T-cell (primary cell): ENCODE results near the gene ATP6V1B1. TPM values are rescaled to one million over a fixed set of nuclear protein-coding genes. Genes with fewer than 3 reads are reported as not detected.

Experiments
- ATAC-seq, 4 experiments: fragments of 200-7000 bp in 3 of 4; fragments of 150-1000 bp in 1 of 4; cut with Tn5 transposase; replicated peaks in 1 of 4; 1 replicate in 3 of 4; 2 replicates in 1 of 4; pipeline ENCODE4 v1.10.0; 2021; ENCODE audit warnings: moderate library complexity in 3 of 4, mild to moderate bottlenecking in 2 of 4, moderate number of reproducible peaks in 1 of 4
- CTCF ChIA-PET, 2 donors: fragments of 300-600 bp; sonication (Branson Sonifier 250); formaldehyde crosslinking; loops; one replicate each; lab custom pipeline; 2022; ENCODE audit warnings: antibody characterized with exemption in 2 of 2; lab: Charles Lee
- POLR2A ChIA-PET, 2 donors: fragments of 300-600 bp; sonication (Branson Sonifier 250); formaldehyde crosslinking; loops; one replicate each; lab custom pipeline; 2022; ENCODE audit warnings: antibody characterized with exemption in 2 of 2; lab: Charles Lee
- DNase-seq, 35 experiments: peaks; one replicate each; pipeline versions ENCODE4 v3.0.0 to v3.0.0-alpha.2; 2013 to 2023
- H3K27ac ChIP-seq: one replicate; pipeline ENCODE4 v1.5.1; 2013; ENCODE audit warnings: low read length
- H3K27me3 ChIP-seq, 2 experiments: replicated peaks in 1 of 2; 1 replicate in 1 of 2; 2 replicates in 1 of 2; pipeline versions ENCODE4 v1.6.1 to v1.7.0; 2013; ENCODE audit warnings: low read length in 1 of 2, mixed read lengths in 1 of 2; ENCODE audit not compliant: control insufficient read depth in 2 of 2, insufficient read depth in 2 of 2; ENCODE audit errors: extremely low read depth in 1 of 2
- H3K36me3 ChIP-seq, 2 donors: 1 replicate in 1 of 2; 2 replicates in 1 of 2; pipeline versions ENCODE4 v1.6.1 to v1.7.0; 2013; ENCODE audit warnings: low read length in 1 of 2; ENCODE audit not compliant: control insufficient read depth in 2 of 2, insufficient read depth in 1 of 2; ENCODE audit errors: extremely low read depth in 1 of 2
- H3K4me1 ChIP-seq, 2 experiments: 1 replicate in 1 of 2; 2 replicates in 1 of 2; pipeline versions ENCODE4 v1.6.1 to v1.7.0; 2013; ENCODE audit warnings: low read length in 2 of 2, mixed read lengths in 1 of 2; ENCODE audit not compliant: insufficient read depth in 2 of 2, control insufficient read depth in 1 of 2; ENCODE audit errors: extremely low read depth in 1 of 2
- H3K4me3 ChIP-seq, 2 donors: 1 replicate in 1 of 2; 2 replicates in 1 of 2; pipeline versions ENCODE4 v1.5.1 to v1.7.0; 2013; ENCODE audit warnings: mild to moderate bottlenecking in 2 of 2, low read length in 1 of 2, moderate library complexity in 1 of 2; ENCODE audit not compliant: control insufficient read depth in 1 of 2; ENCODE audit errors: extremely low read depth in 1 of 2
- H3K9me3 ChIP-seq: 2 replicates; pipeline ENCODE4 v1.7.0; 2013
- H3K27ac Mint-ChIP-seq, 2 donors: one replicate each; pipeline ENCODE4 v1.8.0; 2020 to 2021; ENCODE audit warnings: mild to moderate bottlenecking in 2 of 2, mixed read lengths in 2 of 2
- H3K27me3 Mint-ChIP-seq, 2 donors: one replicate each; pipeline ENCODE4 v1.8.0; 2021 to 2022; ENCODE audit warnings: mixed read lengths in 2 of 2
- H3K36me3 Mint-ChIP-seq: one replicate; pipeline ENCODE4 v1.8.0; 2021; ENCODE audit warnings: mixed read lengths
- H3K4me1 Mint-ChIP-seq, 3 donors: one replicate each; pipeline ENCODE4 v1.8.0; 2020 to 2022; ENCODE audit warnings: mixed read lengths in 3 of 3, mild to moderate bottlenecking in 1 of 3
- H3K4me3 Mint-ChIP-seq, 3 donors: one replicate each; pipeline ENCODE4 v1.8.0; 2020 to 2022; ENCODE audit warnings: mild to moderate bottlenecking in 3 of 3, mixed read lengths in 3 of 3, moderate library complexity in 3 of 3
- H3K9me3 Mint-ChIP-seq, 3 donors: one replicate each; pipeline ENCODE4 v1.8.0; 2020 to 2022; ENCODE audit warnings: mixed read lengths in 3 of 3
- WGBS: methylation state at CpG from one replicate; pipeline ENCODE4 v1.1.5; 2013; ENCODE audit warnings: missing lambda C conversion rate; ENCODE audit not compliant: insufficient coverage; 5-methylcytosine and 5-hydroxymethylcytosine counted together
- total RNA-seq, 35 experiments: library from RNA in 6 of 35; stranded (reverse) in 6 of 35; fragments of 120-200 nt in 1 of 35; gene quantifications; one replicate each; pipeline versions ENCODE4 v1.2.1 to v1.2.4 and lab custom pipeline; 2013 to 2026

ATP6V1B1 gene
- total RNA-seq, 5 donors from 2014 or later (not counting 1 experiment from before 2014, with no cell fraction given): not detected

DNA sequence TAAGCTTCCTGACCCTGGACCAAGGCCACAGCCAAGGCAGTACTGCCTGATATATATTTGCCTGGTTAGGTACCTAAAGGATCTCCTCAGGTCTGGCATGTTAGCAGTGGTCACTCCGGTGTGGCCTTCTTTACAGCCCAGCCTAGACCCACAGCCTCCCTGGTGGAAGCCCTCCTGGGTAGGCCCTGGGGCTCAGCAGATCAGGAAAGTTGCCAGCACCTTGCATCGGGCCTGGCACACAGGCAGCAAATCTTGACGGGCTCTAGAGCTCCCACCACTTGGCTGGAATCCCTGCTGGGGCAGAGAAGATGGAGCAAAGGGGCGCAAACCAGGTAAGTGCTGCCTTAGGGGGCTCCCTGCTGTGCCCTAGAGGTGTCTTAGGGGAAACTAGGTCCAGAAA lies 40.9 kb upstream of the ATP6V1B1 start:
- peaks cover 0 to 10% of the 10 kb centered on the region in 2 experiments for H3K4me1 ChIP-seq
- ChIA-PET CTCF (no interaction called here), POLR2A (no interaction called here)
- Mint-ChIP-seq H3K9me3 (no peaks in the 10 kb centered on the region), H3K36me3 (no peaks in the 10 kb centered on the region), H3K27me3 (peaks cover 86 to 94% of the 10 kb centered on the region in 2 donors), H3K4me3 (no peak overlapping the region), H3K4me1 (peaks cover 21 to 31% (median 21%) of the 10 kb centered on the region in 3 donors), H3K27ac (no peak overlapping the region)
- H3K27me3 ChIP-seq: peaks cover 13 to 87% of the 10 kb centered on the region in 2 experiments
- no peak overlapping the region for H3K4me3 ChIP-seq
- H3K27ac ChIP-seq: no peak overlapping the region
- DNase-seq (no peak), ATAC-seq (no peak)
- H3K9me3 ChIP-seq: no peaks in the 10 kb centered on the region
- no peaks in the 10 kb centered on the region for H3K36me3 ChIP-seq
- WGBS: 81% methylated on average over 4 of the region's 4 CpGs

DNA sequence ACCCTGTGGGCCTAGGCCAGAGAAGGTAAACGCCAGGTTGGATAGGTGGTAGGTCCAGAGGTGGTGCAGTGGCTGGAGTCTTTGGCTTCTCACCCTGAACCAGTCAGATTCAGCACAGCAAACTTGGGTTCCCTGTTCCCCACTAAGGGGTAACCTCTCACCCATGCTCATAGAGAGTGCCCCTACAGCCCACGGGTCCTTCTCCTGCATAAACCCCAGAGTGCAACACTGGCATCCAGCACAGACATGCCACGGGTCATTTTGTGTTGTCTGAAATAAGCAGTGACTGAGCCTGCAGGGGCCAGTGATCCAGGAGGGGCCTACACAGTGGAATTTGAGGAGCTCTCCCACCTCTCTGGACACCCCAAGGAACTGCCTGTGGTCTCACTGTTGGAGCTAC lies 40.5 kb upstream of the ATP6V1B1 start:
- DNase-seq (no peak), ATAC-seq (no peak)
- Histone ChIP-seq H3K4me1 (peaks cover 0 to 14% of the 10 kb centered on the region in 2 experiments), H3K36me3 (no peaks in the 10 kb centered on the region), H3K4me3 (no peak overlapping the region), H3K27ac (no peak overlapping the region), H3K9me3 (no peaks in the 10 kb centered on the region), H3K27me3 (peaks cover 13 to 88% of the 10 kb centered on the region in 2 experiments)
- H3K4me3 Mint-ChIP-seq: no peak overlapping the region
- ChIA-PET CTCF (no interaction called here), POLR2A (no interaction called here)
- no peaks in the 10 kb centered on the region for H3K9me3 Mint-ChIP-seq
- 56% methylated on average over 2 of the region's 3 CpGs for WGBS
- peaks cover 88 to 93% of the 10 kb centered on the region in 2 donors for H3K27me3 Mint-ChIP-seq
- no peak overlapping the region for H3K27ac Mint-ChIP-seq
- peaks cover 24 to 36% (median 25%) of the 10 kb centered on the region in 3 donors for H3K4me1 Mint-ChIP-seq
- no peaks in the 10 kb centered on the region for H3K36me3 Mint-ChIP-seq

- Mint-ChIP-seq H3K36me3 (no peaks in the 10 kb centered on the region), H3K27ac (no peak overlapping the region), H3K4me3 (no peak overlapping the region), H3K4me1 (peaks cover 28 to 42% (median 29%) of the 10 kb centered on the region in 3 donors), H3K9me3 (no peaks in the 10 kb centered on the region), H3K27me3 (peaks cover 86 to 89% of the 10 kb centered on the region in 2 donors)
- Histone ChIP-seq H3K27me3 (peaks cover 11 to 88% of the 10 kb centered on the region in 2 experiments), H3K36me3 (no peaks in the 10 kb centered on the region), H3K27ac (no peak overlapping the region), H3K4me3 (no peak overlapping the region), H3K4me1 (peaks cover 0 to 22% of the 10 kb centered on the region in 2 experiments), H3K9me3 (no peaks in the 10 kb centered on the region)
- 21% methylated on average over 18 of the region's 25 CpGs for WGBS
- DNase-seq: no peak
- ChIA-PET CTCF (no interaction called here), POLR2A (no interaction called here)
- ATAC-seq: no peak
Measured at GRCh38 chr2:70895998-70896764, 39.5 kb upstream of the ATP6V1B1 start.

- 13% methylated on average over 9 of the region's 16 CpGs for WGBS
- H3K27me3 Mint-ChIP-seq: peaks cover 86 to 88% of the 10 kb centered on the region in 2 donors
Measured at GRCh38 chr2:70896765-70897202, 38.9 kb upstream of the ATP6V1B1 start.

DNA sequence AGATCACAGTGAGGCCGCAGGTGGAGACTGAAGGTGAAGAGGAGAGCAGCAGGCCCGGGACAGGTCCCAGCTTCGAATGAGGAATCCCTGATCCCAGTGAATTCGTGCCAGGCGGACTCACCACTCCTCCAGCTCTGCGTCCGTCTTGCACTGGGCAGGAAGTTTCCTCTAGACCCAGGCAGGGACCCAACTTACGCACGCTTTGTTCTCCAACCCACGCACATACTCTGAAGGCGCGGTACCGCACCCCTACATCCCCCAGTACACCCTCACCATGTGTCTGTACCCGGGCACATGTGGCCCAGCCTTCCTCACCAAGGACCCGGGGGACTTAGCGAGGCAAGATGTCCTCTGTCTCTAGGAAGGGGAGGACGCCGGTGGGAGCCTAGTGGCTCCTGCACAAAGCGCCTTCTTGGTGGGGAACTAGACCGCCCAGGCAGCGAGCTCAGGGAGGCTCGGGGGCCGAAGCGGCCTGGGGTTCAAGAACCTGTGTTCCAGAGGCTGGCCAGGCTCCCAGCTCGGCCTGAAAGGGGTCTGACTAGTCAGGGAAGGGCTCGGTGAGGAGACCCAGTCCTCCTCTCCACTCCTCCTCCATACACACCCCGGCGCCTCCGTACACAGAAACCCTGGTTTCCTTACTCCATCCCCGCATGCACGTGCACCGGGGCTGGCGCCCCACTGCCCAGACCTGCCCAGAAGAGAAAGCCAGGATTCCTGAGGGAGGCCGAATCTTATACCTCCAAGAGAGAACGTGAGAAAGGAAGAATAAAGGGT lies 38.3 kb upstream of the ATP6V1B1 start:
- H3K4me3 Mint-ChIP-seq: no peak overlapping the region
- no peak overlapping the region for H3K4me3 ChIP-seq

More at GRCh38 chr2:70896765-70897202, 38.9 kb upstream of the ATP6V1B1 start:
- Histone ChIP-seq H3K9me3 (no peaks in the 10 kb centered on the region), H3K4me3 (no peak overlapping the region), H3K27ac (no peak overlapping the region), H3K27me3 (peaks cover 11 to 89% of the 10 kb centered on the region in 2 experiments), H3K4me1 (peaks cover 0 to 28% of the 10 kb centered on the region in 2 experiments), H3K36me3 (no peaks in the 10 kb centered on the region)
- ChIA-PET CTCF (no interaction called here), POLR2A (interaction anchor here in 1 of 2 donors (0.6 kb wide), 1 partner anchor 22 kb away, joined by 9 read pairs; no protein-coding TSS in a partner anchor)
- H3K27ac Mint-ChIP-seq: no peak overlapping the region
- H3K4me3 Mint-ChIP-seq: no peak overlapping the region
- no peaks in the 10 kb centered on the region for H3K36me3 Mint-ChIP-seq
- no peak for DNase-seq
- no peaks in the 10 kb centered on the region for H3K9me3 Mint-ChIP-seq
- no peak for ATAC-seq
- H3K4me1 Mint-ChIP-seq: peaks cover 32 to 47% (median 33%) of the 10 kb centered on the region in 3 donors

GRCh38 chr2:70897977-70898226 lies 37.8 kb upstream of the ATP6V1B1 start:
- ATAC-seq (no peak), DNase-seq (no peak)
- H3K4me1 ChIP-seq: peaks cover 0 to 29% of the 10 kb centered on the region in 2 experiments
- peaks cover 34 to 55% (median 39%) of the 10 kb centered on the region in 3 donors for H3K4me1 Mint-ChIP-seq
- H3K9me3 Mint-ChIP-seq: no peaks in the 10 kb centered on the region
- H3K36me3 Mint-ChIP-seq: no peaks in the 10 kb centered on the region
- WGBS: 7% methylated on average over 3 of the region's 5 CpGs
- H3K27me3 ChIP-seq: peaks cover 12 to 90% of the 10 kb centered on the region in 2 experiments
- ChIA-PET CTCF (no interaction called here), POLR2A (no interaction called here)
- H3K27me3 Mint-ChIP-seq: peaks cover 87 to 88% of the 10 kb centered on the region in 2 donors
- H3K27ac Mint-ChIP-seq: no peak overlapping the region
- H3K27ac ChIP-seq: no peak overlapping the region
- no peak overlapping the region for H3K4me3 Mint-ChIP-seq
- H3K4me3 ChIP-seq: no peak overlapping the region
- no peaks in the 10 kb centered on the region for H3K36me3 ChIP-seq
- no peaks in the 10 kb centered on the region for H3K9me3 ChIP-seq

More for the DNA sequence above, 38.3 kb upstream of the ATP6V1B1 start:
- Mint-ChIP-seq H3K9me3 (no peaks in the 10 kb centered on the region), H3K4me1 (peaks cover 34 to 53% (median 38%) of the 10 kb centered on the region in 3 donors), H3K27ac (no peak overlapping the region), H3K27me3 (peaks cover 87 to 88% of the 10 kb centered on the region in 2 donors), H3K36me3 (no peaks in the 10 kb centered on the region)
- Histone ChIP-seq H3K9me3 (no peaks in the 10 kb centered on the region), H3K27me3 (peaks cover 9 to 91% of the 10 kb centered on the region in 2 experiments), H3K27ac (no peak overlapping the region), H3K36me3 (no peaks in the 10 kb centered on the region), H3K4me1 (peaks cover 0 to 29% of the 10 kb centered on the region in 2 experiments)
- DNase-seq (no peak), ATAC-seq (no peak)
- POLR2A ChIA-PET: interaction anchor here in 1 of 2 donors (0.6 kb wide), 1 partner anchor 21 kb away, joined by 9 read pairs; no protein-coding TSS in a partner anchor
- CTCF ChIA-PET: no interaction called here
- 10% methylated on average over 26 of the region's 35 CpGs for WGBS
